OCI-LY3 (cell line): ENCODE measurements around the gene AMBN.

Source experiments
- H2AFZ ChIP-seq: fragments of 200-600, 300-600 bp; shearing (Covaris generic); 2 replicates; pipeline ENCODE4 v1.6.0; 2014; ENCODE audit warnings: antibody characterized with exemption, low read depth, low read length
- H3K27ac ChIP-seq: fragments of 200-600, 300-600 bp; sonication (generic); 2 replicates; pipeline ENCODE4 v1.5.1; 2014; ENCODE audit warnings: mild to moderate bottlenecking, low read length, moderate library complexity, mixed read lengths
- H3K27me3 ChIP-seq: fragments of 200-600, 300-600 bp; sonication (generic); 2 replicates; pipeline ENCODE4 v1.6.1; 2014; ENCODE audit warnings: low read depth, low read length, mixed read lengths
- H3K36me3 ChIP-seq: fragments of 200-600, 300-600 bp; sonication (generic); replicated peaks from 2 replicates; pipeline ENCODE3; 2014; ENCODE audit warnings: low read depth, low read length, mixed read lengths
- H3K4me1 ChIP-seq: fragments of 300-600, 200-600 bp; sonication (generic); 2 replicates; pipeline ENCODE4 v1.6.1; 2014; ENCODE audit warnings: low read length, mixed read lengths
- H3K4me2 ChIP-seq: fragments of 200-600, 300-600 bp; sonication (generic); 2 replicates; pipeline ENCODE4 v1.6.1; 2014; ENCODE audit warnings: low read length, mixed read lengths
- H3K4me3 ChIP-seq: fragments of 300-600, 200-600 bp; sonication (generic); 2 replicates; pipeline ENCODE4 v1.5.1; 2014; ENCODE audit warnings: antibody characterized with exemption, mild to moderate bottlenecking, low read length, moderate library complexity
- H3K79me2 ChIP-seq: fragments of 300-600, 200-600 bp; shearing (Covaris generic); 2 replicates; pipeline ENCODE4 v1.6.1; 2014; ENCODE audit warnings: mild to moderate bottlenecking, low read length, mixed read lengths
- H3K9ac ChIP-seq: fragments of 300-600, 200-600 bp; shearing (Covaris generic); 2 replicates; pipeline ENCODE4 v1.6.0; 2014; ENCODE audit warnings: mild to moderate bottlenecking, low read length, moderate library complexity
- H3K9me3 ChIP-seq: fragments of 200-600, 300-600 bp; shearing (Covaris generic); 2 replicates; pipeline ENCODE4 v1.6.1; 2014; ENCODE audit warnings: low read length, mixed read lengths; ENCODE audit not compliant: insufficient read depth
- H4K20me1 ChIP-seq: fragments of 200-600, 300-600 bp; sonication (generic); 2 replicates; pipeline ENCODE4 v1.6.1; 2016; ENCODE audit warnings: low read length, mixed read lengths; ENCODE audit not compliant: insufficient read depth
- CTCF ChIP-seq: fragments of 200-600, 300-600 bp; sonication (generic); IDR thresholded peaks from 2 replicates; pipeline ENCODE4 v1.5.1; 2014; ENCODE audit warnings: antibody characterized with exemption, low read length, low read depth
- EZH2phosphoT487 ChIP-seq: fragments of 200-600 bp; shearing (Covaris generic); IDR thresholded peaks from 2 replicates; pipeline ENCODE4 v1.6.1; 2018; ENCODE audit warnings: antibody characterized with exemption, mixed run types, low read depth

AMBN gene

GRCh38 chr4:70559924-70560323 lies 32.1 kb upstream of the AMBN start:
- no peaks in the 10 kb centered on the region for H3K27me3 ChIP-seq
- H2AFZ ChIP-seq, result no peak overlapping the region
- peaks cover 13% of the 10 kb centered on the region for H3K4me1 ChIP-seq
- H3K36me3 ChIP-seq, result no peaks in the 10 kb centered on the region
- TF ChIP-seq EZH2phosphoT487 (no peak), CTCF (no peak)
- H3K4me2 ChIP-seq, result no peak overlapping the region
- no peaks in the 10 kb centered on the region for H3K9me3 ChIP-seq
- H3K9ac ChIP-seq, result no peak overlapping the region
- no peaks in the 10 kb centered on the region for H4K20me1 ChIP-seq
- no peak overlapping the region for H3K27ac ChIP-seq
- no peak overlapping the region for H3K4me3 ChIP-seq
- no peaks in the 10 kb centered on the region for H3K79me2 ChIP-seq

- Histone ChIP-seq H4K20me1 (no peaks in the 10 kb centered on the region), H3K4me3 (no peak overlapping the region), H3K27ac (no peak overlapping the region), H3K9ac (no peak overlapping the region), H3K36me3 (no peaks in the 10 kb centered on the region), H2AFZ (no peak overlapping the region), H3K4me1 (peaks cover 6% of the 10 kb centered on the region), H3K79me2 (no peaks in the 10 kb centered on the region), H3K27me3 (no peaks in the 10 kb centered on the region), H3K9me3 (no peaks in the 10 kb centered on the region), H3K4me2 (no peak overlapping the region)
- TF ChIP-seq CTCF, result no peak
- no peak for TF ChIP-seq EZH2phosphoT487
Observed at GRCh38 chr4:70564033-70564432, 28.0 kb upstream of the AMBN start.

GRCh38 chr4:70570796-70571195 lies 21.3 kb upstream of the AMBN start:
- Histone ChIP-seq H2AFZ (no peak overlapping the region), H3K9ac (no peak overlapping the region), H3K27ac (no peak overlapping the region), H3K27me3 (no peaks in the 10 kb centered on the region), H3K9me3 (peaks cover 2% of the 10 kb centered on the region; the same call in 1 of the 2 replicates), H3K4me1 (no peaks in the 10 kb centered on the region), H3K4me2 (no peak overlapping the region), H4K20me1 (no peaks in the 10 kb centered on the region), H3K36me3 (no peaks in the 10 kb centered on the region), H3K4me3 (no peak overlapping the region), H3K79me2 (no peaks in the 10 kb centered on the region)
- no peak for TF ChIP-seq CTCF
- TF ChIP-seq EZH2phosphoT487, result no peak

GRCh38 chr4:70571772-70572171 lies 20.3 kb upstream of the AMBN start:
- H3K4me2 ChIP-seq, result no peak overlapping the region
- H3K27ac ChIP-seq, result no peak overlapping the region
- no peaks in the 10 kb centered on the region for H3K36me3 ChIP-seq
- no peak overlapping the region for H2AFZ ChIP-seq
- no peaks in the 10 kb centered on the region for H3K4me1 ChIP-seq
- H3K4me3 ChIP-seq, result no peak overlapping the region
- H3K9me3 ChIP-seq, result peaks cover 7% of the 10 kb centered on the region; the same call in 1 of the 2 replicates
- no peaks in the 10 kb centered on the region for H3K79me2 ChIP-seq
- no peaks in the 10 kb centered on the region for H3K27me3 ChIP-seq
- H3K9ac ChIP-seq, result no peak overlapping the region
- no peaks in the 10 kb centered on the region for H4K20me1 ChIP-seq
- TF ChIP-seq CTCF (no peak), EZH2phosphoT487 (no peak)
